D721Med (cell line): ENCODE measurements around the gene SMAD5.

Source experiments
- DNase-seq: peaks from one replicate; pipeline ENCODE4 v3.0.0; 2011; ENCODE audit warnings: low spot score; ENCODE audit not compliant: insufficient read length
- FAIRE-seq: peaks from 2 replicates; lab custom pipeline; 2011; peaks lifted over from hg19 to GRCh38; lab: Jason Lieb, UNC
- CTCF ChIP-seq: IDR thresholded peaks from 2 replicates; pipeline ENCODE4 v1.5.1; 2012; ENCODE audit warnings: mild to moderate bottlenecking, control low read depth; ENCODE audit not compliant: insufficient read depth; ENCODE audit errors: missing control alignments

Gene SMAD5

DNA sequence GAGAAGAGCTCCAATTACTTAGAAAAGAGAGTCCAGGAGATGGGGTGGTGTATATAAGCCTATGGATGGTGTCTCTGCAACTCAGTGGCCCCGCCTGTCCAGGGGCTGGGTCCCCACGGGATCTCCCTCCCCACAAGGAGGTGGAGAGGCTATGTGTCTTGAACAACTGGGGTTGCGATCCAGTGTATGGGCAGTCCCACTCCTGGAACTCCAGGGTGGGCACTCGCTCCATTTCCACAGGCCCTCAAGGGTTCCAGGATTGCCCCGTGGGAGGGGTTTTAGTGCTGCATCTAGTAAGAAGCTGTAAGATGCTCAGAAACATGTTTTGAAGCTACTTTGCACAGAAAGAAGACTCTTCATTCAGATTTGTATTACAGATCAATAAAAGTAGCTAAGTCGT lies 558 bp upstream of the SMAD5 start:
- FAIRE-seq (no peak), DNase-seq (no peak)
- no peak for TF ChIP-seq CTCF

- DNase-seq (no peak), FAIRE-seq (no peak)
- TF ChIP-seq CTCF: no peak
Measured at GRCh38 chr5:136133222-136133921, 727 bp downstream of the SMAD5 start.

- no peak for FAIRE-seq
- TF ChIP-seq CTCF: no peak
- DNase-seq: no peak
Measured at GRCh38 chr5:136133922-136134379, 1.3 kb downstream of the SMAD5 start.

DNA sequence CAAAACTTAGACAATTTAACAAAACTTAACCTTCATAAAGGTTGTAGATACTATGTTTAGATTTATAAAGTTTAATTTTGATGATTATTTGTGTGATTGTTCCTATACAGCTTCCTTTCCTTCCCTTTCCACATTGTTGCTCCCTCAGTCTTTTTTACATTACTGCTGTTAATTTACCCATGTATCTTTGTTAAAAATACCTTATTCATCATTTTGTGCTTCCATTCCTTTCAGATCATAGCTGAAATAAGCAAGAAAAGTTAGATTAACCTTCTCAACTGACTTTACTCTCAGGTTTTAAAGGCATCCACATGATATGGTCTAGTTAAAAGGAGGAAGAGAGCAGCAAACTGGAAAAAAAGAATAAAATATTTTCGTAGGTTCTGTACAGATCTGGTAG lies 2.0 kb downstream of the SMAD5 start:
- FAIRE-seq (no peak), DNase-seq (no peak)
- no peak for TF ChIP-seq CTCF

GRCh38 chr5:136135536-136135935 lies 2.9 kb downstream of the SMAD5 start:
- no peak for DNase-seq
- no peak for TF ChIP-seq CTCF
- no peak for FAIRE-seq

DNA sequence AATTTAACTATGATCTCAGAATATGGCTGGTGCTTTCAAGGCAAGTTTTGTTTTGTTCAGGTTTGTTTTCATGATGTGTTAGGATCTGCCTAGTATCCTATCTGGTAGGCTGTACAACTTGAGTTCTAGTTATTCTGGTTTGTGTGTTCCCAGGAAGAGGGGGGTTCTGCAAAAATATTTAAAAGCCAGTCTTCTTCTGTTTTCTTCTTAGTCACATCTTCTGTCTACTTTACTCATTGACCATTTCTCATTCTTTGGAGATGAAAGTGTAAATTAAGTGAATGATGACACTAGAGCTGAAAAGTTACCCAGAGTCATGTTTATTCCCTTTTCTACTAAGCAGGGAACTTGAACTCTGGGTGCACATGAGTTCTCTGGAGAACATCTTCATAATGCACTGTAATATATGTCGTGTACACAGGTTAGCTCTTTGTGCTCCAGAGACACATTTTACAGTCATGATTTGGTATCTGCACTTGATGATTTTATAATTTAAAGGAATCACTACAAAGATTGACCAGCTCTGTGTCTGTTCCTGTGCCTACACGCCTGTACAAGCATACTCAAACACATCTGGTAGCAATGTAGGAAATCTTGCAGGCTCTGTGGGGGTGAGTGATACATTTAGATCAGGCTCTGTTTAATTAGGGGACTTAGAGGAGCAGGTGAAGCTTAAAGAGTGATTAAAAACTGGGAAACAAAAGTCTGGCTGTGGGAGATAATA lies 5.0 kb downstream of the SMAD5 start:
- no peak for TF ChIP-seq CTCF
- DNase-seq: no peak
- FAIRE-seq: no peak

DNA sequence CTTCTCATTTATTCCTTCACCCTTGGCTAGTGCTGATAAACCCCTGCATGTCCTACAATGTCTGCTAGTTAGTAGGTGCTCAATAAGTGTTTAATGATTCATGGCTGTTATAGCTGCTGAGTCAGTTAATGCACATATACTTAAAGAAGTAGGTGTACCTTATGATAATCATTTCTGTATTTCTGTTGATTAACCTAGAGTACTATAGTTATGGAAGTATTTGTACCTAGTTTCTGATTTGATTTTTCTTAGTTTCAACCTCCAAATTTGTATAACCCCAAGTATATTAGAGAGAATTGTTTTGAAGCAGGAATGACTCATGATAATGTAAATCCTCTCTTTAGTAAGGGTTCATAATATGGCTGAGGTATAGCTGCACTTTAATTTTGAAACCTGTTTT lies 8.9 kb downstream of the SMAD5 start:
- no peak for DNase-seq
- FAIRE-seq: no peak
- no peak for TF ChIP-seq CTCF
